GM12874 (cell line): ENCODE data around the gene APBA3.

Source experiments
- TF ChIP-seq, protein P1 (sequence below): IDR thresholded peaks from 2 replicates; pipeline ENCODE4 v1.5.1; 2011; ENCODE audit warnings: low read depth, mild to moderate bottlenecking, control low read depth, low read length, moderate library complexity; ENCODE audit not compliant: insufficient read depth

APBA3 gene

DNA sequence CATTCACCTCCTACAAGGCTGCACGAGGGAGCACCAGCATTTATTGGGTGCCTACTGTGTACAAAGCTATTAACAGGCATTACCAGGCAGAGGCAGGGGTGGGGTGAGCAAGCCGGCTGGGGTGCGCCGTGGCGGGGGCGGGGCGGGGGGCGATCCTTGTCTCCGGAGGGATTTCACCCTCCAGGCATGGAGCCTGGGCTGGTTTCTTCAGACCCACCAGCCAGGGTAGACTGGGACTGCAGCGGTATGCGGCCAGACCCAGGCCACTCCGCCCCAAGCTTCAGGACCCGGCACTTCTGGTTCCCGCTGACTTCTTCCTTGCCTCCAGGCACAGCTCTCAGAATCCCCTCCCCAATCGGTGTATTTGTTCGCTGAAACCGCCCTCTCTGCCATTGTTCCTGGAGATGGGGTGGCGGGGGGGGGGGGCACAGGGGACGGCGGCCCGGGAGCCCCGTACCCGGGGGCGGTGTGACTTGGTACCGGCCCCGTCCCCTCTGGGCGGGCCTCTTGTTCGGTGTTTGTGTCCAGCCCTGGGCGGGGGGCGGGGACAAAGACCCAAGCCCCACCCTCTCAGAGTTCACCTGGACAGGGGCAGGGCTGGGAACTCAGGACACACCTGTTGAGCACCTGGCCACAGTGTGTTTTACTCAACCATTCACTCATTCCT is 38.9 kb downstream of the APBA3 start:
- TF ChIP-seq, protein P1, sequence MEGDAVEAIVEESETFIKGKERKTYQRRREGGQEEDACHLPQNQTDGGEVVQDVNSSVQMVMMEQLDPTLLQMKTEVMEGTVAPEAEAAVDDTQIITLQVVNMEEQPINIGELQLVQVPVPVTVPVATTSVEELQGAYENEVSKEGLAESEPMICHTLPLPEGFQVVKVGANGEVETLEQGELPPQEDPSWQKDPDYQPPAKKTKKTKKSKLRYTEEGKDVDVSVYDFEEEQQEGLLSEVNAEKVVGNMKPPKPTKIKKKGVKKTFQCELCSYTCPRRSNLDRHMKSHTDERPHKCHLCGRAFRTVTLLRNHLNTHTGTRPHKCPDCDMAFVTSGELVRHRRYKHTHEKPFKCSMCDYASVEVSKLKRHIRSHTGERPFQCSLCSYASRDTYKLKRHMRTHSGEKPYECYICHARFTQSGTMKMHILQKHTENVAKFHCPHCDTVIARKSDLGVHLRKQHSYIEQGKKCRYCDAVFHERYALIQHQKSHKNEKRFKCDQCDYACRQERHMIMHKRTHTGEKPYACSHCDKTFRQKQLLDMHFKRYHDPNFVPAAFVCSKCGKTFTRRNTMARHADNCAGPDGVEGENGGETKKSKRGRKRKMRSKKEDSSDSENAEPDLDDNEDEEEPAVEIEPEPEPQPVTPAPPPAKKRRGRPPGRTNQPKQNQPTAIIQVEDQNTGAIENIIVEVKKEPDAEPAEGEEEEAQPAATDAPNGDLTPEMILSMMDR, result no peak

DNA sequence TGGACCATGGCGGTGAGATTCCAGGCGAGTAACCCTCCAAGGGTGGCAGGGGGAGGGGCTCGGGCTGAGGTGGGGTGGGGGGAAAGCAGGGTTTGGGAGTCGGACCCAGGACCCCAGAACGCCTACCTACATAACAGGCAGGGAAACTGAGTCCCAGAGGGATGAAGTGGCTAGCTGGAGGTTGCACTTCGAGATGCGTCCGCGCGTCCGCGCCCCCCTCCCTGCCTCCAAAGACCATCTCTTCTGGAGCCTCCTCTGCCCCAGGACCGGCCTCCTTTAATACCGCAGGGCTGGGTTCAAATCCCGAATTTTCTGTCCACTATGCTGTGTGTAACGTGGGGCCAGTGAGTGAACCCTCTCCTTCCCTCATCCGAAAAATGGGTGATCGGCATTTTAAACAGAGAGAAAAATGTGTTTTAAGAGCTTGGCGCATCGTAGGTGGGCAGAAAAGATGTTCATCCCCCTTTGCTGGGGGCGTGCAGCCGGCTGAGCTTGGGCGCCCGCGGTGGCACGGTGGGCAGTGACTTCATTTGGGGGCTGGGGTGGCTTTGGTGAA is 39.5 kb downstream of the APBA3 start:
- TF ChIP-seq, protein P1, result no peak

DNA sequence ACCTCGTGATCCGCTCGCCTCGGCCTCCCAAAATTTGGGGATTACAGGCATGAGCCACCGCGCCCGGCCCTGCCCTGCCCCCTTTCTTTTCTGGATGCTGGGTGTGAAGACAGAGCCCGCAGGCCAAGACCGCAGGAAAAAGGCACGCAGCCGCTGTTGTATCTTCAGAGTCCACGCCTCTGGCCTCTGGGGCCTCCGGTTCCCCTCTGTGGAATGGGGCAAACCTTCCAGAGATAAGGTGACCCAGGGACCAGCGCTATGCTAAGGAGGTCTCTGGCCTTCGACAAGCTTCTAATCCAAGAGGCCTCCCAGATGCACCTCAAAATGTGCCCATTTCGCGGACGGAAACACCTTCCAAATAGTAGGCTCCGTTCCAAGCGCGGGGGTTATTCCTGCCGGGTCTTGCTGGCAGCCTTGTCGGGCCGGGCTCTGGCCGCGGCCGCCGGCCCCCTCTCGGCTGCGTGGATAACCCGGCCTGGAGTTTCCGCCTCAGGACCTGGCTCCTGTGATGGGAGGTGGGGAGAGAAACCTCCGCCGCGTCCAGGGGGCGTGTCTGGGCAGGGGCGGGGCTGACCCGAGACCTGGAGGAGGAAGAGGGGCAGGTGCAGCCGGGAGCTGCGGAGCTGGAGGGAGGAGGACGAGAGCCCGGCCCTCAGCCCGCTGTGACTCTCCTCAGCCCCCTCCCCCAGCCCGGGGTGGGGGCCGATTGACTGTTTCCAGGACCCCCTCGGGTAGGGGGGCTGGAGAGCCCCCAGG is 40.2 kb downstream of the APBA3 start:
- TF ChIP-seq, protein P1, result no peak

DNA sequence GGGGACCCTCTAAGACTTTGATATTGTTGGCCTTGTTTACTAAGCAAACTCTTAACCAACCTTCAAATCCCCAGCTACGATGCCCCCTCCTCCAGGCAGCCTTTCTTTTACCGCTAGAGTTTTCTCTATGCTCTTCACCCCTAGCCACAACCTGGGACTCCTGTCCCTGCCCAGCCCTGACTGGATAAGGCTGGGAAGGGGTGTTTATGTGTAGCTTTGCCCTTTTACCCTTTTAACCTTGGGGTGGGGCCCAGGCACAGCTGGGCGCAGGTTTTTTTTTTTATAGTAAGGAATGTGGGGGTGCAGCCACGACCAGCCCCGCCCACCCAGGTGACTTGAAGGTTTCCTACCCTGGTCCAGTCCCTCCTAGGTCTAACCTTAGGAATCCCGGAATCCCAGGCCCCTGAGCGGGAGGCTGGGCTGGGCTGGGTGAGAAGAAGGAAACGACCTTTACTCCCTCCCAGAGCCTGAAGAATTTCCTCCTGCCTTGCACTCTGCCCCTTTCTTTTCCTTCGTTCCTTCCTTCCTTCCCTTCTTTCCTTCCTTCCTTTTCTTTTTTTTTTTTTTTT is 41.1 kb downstream of the APBA3 start:
- TF ChIP-seq, protein P1, result no peak

DNA sequence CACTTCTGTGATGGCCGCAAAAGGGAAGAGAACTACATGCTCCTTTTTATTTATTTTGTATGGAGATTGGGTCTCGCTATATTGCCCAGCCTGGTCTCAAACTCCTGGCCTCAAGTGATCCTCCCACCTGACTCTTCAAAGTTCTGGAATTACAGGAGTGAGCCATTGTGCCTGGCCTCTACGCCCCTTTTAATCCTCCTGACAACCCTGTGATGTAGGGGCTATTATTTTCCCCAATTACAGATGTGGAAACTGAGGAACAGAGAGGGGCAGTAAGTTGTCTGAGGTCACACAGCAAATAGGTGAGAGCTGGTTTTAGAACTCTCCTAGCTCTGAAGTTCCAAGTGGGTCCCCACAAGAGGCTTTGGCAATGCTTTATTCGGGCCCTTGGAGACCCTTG is 41.6 kb downstream of the APBA3 start:
- TF ChIP-seq, protein P1, result no peak

DNA sequence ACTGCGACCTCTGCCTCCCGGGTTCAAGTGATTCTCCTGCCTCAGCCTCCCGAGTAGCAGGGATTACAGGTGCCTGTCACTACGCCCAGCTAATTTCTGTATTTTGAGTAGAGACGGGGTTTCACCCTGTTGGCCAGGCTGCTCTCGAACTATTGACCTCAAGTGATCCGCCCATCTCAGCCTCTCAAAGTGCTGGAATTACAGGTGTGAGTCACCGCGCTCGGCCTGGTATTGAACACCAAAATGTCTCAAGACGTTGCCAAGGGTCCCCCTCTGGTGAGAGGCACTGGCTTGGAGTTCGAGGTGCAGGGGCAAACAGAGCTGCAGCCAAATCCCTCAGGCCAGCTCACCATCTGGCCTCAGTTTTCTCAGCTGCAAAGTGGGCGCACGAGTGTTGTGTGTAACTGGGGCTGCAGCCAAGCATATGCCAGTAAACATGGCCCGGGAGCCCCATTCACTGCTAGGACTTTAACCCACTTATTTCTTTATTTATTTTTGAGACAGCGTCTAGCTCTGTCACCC is 45.3 kb downstream of the APBA3 start:
- TF ChIP-seq, protein P1, result no peak
